ENCODE data around the gene SELENOS. TPM values are rescaled to one million over a fixed set of nuclear protein-coding genes. Genes with fewer than 3 reads are reported as not detected.
"Not testable (repeated sequence)": the region's sequence is repeated elsewhere in the genome, so short reads cannot be mapped to it uniquely, and the experiment has no call there.

The SELENOS gene
- total RNA-seq, 1 donor = 84.6 TPM

DNA sequence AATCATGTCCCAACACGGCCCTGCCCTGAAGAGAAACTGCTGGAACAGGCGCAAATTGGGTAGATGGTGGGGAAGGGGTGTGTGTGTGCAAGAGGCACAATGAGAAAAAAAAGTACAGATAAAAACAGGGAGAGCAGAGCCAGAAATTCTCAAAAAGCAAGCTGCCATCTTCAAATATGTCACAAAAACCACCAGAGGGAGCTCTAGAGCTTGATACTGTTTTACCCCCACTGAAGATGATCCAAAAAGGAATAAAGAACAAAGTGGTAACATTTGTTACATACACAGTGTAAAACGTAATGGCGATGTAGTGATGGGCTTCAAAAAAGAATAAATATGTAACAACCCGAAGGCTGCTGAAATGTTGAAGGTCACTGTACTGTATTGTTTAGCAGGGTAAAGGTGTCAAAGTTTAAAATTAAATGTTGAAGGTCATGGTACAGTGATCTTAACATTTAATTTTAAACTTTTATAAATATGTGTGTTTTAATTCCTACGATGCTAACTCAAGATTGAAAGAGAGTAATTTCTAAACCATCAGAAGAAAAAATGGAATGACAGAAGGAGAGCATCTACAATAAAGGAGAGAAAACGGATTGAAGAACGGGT, 11.7 kb upstream of the SELENOS start:
- TF ChIP-seq, protein P1, sequence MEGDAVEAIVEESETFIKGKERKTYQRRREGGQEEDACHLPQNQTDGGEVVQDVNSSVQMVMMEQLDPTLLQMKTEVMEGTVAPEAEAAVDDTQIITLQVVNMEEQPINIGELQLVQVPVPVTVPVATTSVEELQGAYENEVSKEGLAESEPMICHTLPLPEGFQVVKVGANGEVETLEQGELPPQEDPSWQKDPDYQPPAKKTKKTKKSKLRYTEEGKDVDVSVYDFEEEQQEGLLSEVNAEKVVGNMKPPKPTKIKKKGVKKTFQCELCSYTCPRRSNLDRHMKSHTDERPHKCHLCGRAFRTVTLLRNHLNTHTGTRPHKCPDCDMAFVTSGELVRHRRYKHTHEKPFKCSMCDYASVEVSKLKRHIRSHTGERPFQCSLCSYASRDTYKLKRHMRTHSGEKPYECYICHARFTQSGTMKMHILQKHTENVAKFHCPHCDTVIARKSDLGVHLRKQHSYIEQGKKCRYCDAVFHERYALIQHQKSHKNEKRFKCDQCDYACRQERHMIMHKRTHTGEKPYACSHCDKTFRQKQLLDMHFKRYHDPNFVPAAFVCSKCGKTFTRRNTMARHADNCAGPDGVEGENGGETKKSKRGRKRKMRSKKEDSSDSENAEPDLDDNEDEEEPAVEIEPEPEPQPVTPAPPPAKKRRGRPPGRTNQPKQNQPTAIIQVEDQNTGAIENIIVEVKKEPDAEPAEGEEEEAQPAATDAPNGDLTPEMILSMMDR (IDR thresholded peaks at IDR 0.05; ENCODE audit: insufficient read depth, low read depth, low read length) = peak; percentile 67
- peak; percentile 68 for DNase-seq (ENCODE audit: low read depth)

DNA sequence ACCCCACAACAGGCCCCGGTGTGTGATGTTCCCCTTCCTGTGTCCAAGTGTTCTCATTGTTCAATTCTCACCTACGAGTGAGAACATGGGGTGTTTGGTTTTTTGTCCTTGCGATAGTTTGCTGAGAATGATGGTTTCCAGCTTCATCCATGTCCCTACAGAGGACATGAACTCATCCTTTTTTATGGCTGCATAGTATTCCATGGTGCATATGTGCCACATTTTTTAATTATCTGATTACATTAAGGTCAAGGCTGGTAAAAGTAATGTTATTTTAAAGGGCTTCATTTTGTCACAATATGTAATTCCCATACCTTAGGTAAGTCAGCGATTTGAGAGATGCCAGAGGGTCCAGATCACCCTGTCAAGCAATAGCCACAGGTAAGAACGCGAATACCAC, 10.1 kb upstream of the SELENOS start:
- not testable (repeated sequence) for DNase-seq (ENCODE audit: low read depth); H3K4me3 ChIP-seq (ENCODE audit: low read depth, low read length)

More for the DNA sequence above, 11.7 kb upstream of the SELENOS start:
- no peak overlapping the region for H3K4me3 ChIP-seq (ENCODE audit: low read depth, low read length)

DNA sequence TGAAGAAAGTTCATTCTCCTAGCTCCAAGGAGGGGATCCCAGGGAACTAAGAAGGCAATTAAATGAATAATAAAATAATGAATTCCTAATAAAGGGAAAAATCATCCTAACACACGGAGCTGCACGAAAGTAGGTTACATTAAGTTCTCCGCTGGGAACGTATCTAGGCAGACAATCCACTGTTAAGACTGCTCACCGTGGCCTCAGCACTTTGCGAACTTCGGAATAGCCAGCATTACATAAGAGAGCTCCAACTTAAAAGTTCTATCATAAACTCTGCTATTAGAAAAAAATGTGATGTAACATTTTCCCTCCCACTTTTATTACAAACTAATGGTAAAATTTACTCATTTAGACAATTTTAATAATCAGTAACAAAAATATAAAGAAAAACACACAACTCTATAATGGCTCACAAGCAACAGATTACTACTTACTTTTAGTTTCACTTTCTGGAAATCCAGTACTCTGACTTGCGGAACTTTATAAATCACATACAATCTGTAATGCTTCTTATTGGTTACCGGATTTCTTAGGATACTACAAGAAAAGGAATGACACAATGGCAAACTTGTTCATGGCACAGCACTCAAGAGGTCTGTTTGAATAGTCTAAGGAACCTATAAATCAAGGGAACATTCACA, 9.3 kb upstream of the SELENOS start:
- TF ChIP-seq, protein P1 (IDR thresholded peaks at IDR 0.05; ENCODE audit: insufficient read depth, low read depth, low read length) = no peak
- DNase-seq (ENCODE audit: low read depth) = no peak
- no peak overlapping the region for H3K4me3 ChIP-seq (ENCODE audit: low read depth, low read length)

DNA sequence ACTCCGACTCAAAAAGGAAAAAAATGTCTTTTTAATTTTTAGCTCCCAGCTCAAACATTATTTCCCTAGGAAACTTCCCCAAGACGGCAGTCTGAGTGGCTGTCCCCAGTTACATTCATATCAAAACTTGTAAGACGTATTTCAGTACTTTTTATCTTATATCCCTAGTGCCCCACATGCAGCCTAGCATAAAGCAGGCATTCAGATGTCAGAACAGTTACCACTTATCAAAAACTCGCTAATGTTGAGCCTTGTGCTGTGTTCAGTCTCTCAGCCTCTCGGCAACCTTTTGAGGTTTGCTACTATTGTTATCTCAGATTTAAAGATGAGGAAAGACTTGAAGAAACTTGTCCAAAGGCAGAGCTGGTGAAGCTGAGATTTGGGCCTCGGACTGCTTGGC, 6.6 kb upstream of the SELENOS start:
- H3K4me3 ChIP-seq (ENCODE audit: low read depth, low read length) = no peak overlapping the region
- DNase-seq (ENCODE audit: low read depth) = no peak
- TF ChIP-seq, protein P1 (IDR thresholded peaks at IDR 0.05; ENCODE audit: insufficient read depth, low read depth, low read length) = no peak

DNA sequence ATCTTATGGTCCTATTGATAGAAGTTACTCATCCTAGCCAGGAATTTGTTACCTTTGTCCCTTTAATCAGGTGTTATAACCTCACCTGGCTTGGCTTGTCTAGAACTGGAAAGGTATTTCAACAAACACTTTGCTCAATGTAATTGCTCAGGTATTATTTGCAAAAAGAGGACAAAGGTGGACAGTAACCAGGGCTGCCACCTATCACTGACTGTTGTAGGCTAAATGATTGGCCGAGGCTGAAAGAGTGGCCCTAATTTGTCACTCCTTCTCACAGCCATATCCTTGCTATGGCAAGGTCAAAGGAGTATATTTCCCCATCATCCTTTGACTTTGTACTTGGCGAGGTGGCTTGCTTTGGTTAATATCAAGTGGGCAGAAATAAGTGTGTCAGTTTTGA, 2.7 kb upstream of the SELENOS start:
- no peak overlapping the region for H3K4me3 ChIP-seq (ENCODE audit: low read depth, low read length)
- TF ChIP-seq, protein P1 (IDR thresholded peaks at IDR 0.05; ENCODE audit: insufficient read depth, low read depth, low read length) = no peak
- DNase-seq (ENCODE audit: low read depth) = no peak

DNA sequence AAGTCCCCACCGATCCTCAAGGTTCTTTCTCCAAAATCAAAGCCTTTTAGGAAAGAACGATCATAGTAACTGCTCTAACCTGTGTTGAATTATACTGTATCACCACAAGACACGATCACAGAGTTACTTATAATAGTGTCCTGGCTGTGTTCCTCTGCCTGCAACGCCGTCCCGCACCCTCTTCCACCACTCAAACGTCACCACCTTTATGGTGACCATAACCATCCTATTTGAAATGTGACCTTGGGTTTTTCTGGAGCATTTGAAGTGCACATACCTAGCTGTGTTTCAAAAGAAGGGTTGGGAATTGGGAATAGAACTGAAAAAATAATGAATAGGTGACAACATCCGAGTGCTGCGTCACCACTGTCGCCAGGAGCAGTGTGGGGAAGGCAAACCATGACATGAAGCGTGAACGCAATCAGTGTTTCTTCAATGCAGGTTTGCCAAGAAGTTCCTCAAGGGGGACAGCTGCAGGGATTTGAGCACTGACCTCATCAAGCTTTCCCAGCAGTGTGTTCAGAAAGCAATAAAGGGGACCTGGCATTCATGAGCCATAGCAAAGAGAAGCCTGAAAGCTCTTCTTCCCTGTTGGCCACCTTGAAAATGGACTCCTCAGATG, 769 bp upstream of the SELENOS start:
- TF ChIP-seq, protein P1 (IDR thresholded peaks at IDR 0.05; ENCODE audit: insufficient read depth, low read depth, low read length) = no peak
- peak overlapping the region; percentile 59 for H3K4me3 ChIP-seq (ENCODE audit: low read depth, low read length)
- DNase-seq (ENCODE audit: low read depth) = no peak

DNA sequence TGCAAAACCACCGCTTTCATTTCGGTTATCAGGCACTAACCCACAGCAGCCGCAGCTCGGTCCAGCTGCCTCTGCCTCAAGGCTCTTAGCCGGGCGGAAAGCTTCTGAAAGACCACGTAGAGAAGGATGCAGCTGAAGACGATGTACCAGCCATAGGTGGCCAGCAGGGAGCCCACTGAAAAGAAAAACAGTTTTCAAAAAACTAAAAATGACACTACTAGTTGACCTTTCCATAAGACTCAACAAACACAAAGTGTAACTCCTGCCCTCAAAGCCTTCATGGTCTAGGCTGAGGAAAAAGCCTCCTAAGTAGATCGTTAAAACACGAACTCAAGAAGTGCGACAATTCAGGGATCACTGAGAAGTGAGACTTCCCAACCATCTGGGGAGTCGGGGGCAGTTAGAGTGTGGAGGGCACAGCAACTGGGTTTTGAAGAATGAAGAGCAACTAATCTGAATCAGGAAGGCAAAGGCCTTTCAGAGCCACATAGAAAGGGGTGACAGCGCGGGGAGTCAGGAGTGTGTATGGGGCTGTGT, 716 bp downstream of the SELENOS start:
- peak; percentile 64 for DNase-seq (ENCODE audit: low read depth)

More for the DNA sequence above, 716 bp downstream of the SELENOS start:
- TF ChIP-seq, protein P1 (IDR thresholded peaks at IDR 0.05; ENCODE audit: insufficient read depth, low read depth, low read length) = peak; percentile 48
- peak overlapping the region; percentile 90 for H3K4me3 ChIP-seq (ENCODE audit: low read depth, low read length)
